ENCODE results near the gene ACBD6.
"Not testable (repeated sequence)": the region's sequence is repeated elsewhere in the genome, so short reads cannot be mapped to it uniquely, and the experiment has no call there.

Gene ACBD6

DNA sequence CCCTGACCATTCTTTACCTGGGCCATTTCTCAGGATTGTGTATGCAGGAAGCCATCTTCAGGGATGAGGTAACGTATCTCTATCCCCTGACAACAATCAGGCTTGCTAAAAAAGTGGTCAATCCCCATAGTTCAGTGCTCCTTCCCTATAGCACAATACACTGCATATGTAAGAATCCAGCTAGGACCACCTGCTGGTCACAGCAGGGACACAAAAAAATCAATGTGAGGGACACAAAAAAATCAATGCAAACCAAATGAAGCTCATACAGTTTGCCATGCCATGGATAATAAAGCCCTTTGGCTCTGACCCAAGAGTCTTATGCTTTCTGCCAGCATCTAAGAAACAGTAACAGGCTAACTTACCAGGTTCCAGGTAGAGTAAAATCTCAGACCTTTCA lies 16.3 kb downstream of the ACBD6 start:
- no peak for FAIRE-seq

DNA sequence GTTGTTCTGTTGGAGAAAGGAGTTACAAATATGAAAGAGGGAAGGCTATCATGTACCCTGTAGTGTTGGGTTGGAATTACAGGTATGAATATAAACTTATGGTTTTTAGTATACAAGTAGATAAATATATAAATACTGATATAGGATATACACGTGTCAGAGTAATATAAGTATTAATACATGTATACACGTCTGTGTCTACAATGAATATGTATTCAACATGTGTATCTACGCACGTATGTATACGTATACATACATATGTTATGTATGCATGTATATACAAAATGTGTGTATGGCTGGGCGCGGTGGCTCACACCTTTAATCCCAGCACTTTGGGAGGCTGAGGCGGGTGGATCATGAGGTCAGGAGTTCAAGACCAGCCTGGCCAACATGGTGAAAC lies 17.9 kb downstream of the ACBD6 start:
- FAIRE-seq: no peak

DNA sequence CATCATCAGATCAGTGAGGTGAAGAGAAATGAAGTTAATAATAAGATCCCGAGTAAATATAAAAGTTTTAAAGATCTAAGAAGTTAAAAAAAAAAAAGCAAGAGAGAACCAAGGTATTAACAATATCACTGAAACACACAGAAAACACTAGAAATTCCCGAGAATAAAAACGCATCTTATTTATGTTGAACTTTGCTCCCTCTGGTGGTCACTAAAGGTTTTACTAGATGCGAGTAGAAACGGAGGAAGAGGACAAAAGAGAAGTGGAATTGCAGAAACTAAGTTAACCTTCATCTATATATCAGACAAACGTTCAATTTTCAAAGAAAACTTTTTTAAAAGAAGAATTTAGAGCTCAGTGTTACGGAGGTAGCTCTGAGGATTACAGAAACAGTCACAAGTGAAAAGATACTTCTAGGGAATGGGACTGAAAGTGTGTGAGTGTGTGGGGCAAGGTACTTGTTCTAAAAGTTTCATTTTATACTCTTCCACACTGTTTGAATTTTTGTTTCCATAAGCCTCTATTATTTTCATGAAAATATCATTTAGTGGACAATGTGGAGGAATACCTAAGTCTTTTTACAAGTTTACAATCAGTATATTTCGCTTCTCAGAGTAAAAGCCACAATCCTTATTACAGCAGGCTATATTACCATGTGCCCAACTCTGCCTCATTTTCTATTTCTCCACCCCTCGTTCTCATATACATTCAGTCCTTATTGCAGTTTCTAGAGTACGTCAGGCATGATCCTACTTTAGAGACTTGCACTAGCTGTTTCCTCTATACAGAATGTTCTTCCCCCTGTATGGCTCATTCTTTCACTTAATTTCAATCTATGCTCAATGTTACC lies 19.7 kb downstream of the ACBD6 start:
- FAIRE-seq: peak; percentile 98

DNA sequence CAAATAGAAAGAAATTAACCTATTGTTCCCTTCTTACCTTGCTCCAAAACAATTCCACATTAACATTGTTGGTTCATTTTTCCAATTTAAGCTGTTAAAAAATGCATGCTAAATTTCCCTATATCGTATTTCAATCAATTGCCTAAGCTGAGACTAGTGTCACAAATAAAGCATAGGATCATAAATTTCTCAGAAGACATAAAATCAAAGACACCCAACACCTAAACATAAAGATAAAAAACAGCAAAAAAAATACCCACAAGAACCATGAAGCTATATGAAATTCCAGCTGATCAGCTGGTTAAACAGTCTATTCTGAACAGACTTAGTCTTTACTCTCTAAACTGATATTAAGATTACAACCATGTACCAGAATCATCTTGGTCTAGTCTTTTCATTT lies 32.3 kb downstream of the ACBD6 start:
- FAIRE-seq: peak; percentile 38

GRCh38 chr1:180468311-180468710 lies 34.1 kb downstream of the ACBD6 start:
- no peak for FAIRE-seq

DNA sequence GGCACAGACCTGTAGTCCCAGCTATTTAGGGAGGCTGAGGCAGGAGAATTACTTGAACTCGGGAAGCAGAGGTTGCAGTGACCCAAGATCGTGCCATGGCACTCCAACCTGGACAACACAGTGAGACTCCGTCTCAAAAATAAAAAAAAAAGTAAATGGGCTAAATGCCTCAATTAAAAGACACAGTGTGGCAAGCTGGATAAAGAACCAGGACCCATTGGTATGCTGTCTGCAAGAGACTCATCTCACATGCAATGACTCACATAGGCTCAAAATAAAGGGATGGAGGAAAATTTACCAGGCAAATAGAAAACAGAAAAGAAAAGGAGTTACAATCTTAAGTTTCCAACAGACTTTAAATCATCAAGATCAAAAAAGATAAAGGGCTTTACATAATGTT lies 40.3 kb downstream of the ACBD6 start:
- FAIRE-seq: no peak

DNA sequence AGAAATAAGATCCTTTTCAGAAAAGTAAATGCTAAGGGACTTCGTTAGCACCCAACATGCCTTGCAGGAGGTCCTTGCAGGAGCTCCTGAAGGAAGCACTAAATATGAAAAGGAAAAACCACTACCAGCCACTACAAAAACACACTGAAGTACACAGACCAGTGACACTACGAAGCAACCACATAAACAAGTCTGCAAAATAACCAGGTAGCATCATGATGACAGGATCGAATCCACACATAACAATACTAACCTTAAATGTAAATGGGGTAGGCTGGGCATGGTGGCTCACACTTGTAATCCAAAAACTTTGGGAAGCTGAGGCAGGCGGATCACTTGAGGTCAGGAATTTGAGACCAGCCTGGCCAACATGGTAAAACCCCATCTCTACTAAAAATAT lies 40.7 kb downstream of the ACBD6 start:
- not testable (repeated sequence) for FAIRE-seq

DNA sequence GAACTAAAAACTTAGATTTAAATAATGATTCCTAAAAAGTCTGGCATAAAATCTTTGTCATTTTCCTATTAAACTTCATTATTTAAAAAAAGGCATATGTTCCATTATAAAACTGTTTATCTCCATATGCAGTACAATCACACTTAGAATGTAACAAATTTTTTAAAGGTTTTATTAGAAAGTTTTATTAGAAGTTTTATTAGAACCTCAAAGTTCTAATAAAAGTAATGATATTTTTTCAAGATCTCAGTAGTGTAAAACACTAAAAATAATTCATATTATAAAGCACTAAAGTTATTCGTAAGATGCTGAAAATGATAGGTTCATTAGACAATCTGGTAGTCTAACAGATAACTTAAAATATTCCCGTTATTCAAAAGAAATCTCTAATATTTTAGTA lies 43.6 kb downstream of the ACBD6 start:
- peak; percentile 97 for FAIRE-seq

DNA sequence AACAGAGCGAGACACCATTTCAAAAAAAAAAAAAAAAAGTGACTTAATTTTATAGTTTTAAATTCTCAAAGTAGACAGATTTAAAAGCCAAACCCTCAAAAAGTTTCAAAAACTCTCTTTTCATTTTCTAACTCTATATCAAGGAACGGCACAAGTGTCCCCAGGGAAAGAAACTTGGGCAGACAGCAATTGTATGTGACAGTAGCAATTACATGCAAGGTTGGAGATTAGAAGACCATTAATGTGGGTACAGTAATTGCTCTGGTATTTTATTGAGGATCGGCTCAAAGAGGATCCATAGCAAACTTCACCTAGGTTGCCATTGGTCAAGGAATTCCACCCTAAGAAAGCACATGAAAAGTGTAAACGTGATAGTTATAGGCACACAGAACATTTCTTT lies 46.2 kb downstream of the ACBD6 start:
- no peak for FAIRE-seq

- peak; percentile 63 for FAIRE-seq
Observed at GRCh38 chr1:180451504-180451903, 50.9 kb downstream of the ACBD6 start.

- no peak for FAIRE-seq
Observed at GRCh38 chr1:180444522-180444921, 57.9 kb downstream of the ACBD6 start.

DNA sequence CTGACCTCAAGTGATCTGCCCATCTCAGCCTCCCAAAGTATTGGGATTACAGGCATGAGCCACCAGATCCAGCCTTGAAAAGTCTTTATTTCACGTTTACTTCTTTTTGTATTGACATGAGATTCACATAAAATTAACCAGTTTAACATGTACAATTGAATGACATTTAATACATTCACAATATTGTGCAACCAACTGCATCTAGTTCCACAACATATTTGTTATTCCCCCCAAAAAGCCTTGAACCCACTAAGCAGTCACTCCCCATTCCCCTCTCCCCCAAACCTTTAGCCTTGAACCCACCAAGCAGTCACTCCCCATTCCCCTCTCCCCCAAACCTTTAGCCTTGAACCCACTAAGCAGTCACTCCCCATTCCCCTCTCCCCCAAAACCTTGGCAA lies 62.0 kb downstream of the ACBD6 start:
- no peak for FAIRE-seq

DNA sequence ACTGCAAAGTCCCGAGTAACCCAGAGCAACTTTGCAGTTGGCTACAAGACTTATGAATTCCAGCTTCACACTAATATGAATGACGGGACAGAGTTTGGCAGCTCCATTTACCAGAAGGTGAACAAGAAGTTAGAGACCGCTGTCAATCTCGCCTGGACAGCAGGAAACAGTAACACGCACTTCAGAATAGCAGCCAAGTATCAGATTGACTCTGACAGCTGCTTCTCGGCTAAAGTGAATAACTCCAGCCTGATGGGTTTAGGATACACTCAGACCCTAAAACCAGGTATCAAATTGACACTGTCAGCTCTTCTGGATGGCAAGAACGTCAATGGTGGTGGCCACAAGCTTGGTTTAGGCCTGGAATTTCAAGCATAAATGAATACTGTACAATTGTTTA lies 66.8 kb downstream of the ACBD6 start:
- no peak for FAIRE-seq

DNA sequence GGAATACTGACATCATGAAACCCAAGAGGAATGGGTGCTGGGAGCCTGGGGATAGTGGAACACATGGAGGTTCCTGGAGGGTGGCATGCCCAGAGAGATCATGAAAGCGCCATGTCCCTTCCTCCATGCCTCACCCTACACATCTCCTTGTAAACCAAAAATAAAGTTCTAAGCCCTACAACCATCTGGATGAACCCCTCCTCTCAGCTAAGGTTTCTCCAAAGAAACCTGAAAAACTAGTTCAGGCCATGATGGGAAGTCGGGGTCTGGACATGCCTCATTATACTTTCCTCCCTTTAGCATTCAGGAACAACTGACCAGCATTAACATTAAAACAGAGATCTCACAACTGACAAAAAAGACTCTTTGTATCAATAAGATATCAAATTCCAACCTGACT lies 68.5 kb downstream of the ACBD6 start:
- no peak for FAIRE-seq

DNA sequence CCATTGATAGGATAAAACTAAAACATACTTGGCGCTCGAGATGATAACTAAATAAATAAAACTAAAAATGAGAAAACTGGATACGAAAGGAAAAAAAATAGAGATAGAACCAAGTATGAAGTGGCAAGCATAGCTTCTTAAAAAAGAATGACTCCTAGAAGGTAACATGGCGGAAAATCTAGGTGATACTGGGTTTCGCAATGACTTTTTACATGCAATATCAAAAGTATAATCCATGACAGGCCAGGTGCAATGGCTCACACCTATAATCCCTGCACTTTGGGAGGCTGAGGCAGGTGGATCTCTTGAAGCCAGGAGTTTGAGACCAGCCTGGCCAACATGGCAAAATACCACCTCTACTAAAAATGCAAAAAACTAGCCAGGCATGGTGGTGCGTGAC lies 70.7 kb downstream of the ACBD6 start:
- FAIRE-seq: no peak

DNA sequence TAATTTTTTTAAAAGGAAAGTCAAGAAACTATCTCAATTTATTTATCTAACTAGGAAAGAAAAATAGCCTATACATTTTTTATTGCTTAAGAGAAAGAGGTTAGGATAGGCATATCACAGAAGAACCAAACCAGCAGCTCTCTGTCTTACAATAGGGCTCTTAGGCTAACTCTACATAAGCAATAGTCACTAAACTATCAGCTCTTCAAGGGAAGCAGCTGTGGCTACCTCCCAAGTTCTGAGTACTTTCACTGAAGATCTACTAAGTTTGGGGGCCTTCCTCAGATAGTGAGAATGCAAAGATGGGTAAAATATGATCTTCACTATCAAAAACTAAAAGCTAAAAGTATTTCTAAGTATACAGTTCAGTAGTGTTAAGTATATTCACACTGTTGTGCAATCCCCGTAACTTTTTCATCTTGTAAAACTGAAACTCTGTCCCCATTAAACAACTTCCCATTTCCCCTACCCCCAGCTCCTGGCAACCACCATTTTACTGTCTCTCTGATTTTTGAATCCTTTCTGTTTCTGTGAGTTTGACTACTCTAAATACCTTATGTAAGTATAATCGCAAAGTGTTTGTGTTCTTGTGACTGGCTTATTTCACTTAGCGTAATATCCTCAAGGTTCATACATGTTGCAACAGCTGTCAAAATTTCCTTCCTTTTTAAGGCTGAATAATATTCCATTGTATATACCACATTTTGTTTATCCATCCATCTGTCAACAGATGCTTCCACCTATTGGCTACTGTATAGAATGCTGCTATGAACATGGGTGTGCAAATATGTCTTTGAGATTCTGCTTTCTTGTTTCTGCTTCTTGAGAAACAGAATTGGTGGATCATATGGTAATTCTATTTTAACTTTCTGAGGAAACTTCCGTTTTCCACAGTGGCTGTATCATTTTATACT lies 73.3 kb downstream of the ACBD6 start:
- peak; percentile 20 for FAIRE-seq

DNA sequence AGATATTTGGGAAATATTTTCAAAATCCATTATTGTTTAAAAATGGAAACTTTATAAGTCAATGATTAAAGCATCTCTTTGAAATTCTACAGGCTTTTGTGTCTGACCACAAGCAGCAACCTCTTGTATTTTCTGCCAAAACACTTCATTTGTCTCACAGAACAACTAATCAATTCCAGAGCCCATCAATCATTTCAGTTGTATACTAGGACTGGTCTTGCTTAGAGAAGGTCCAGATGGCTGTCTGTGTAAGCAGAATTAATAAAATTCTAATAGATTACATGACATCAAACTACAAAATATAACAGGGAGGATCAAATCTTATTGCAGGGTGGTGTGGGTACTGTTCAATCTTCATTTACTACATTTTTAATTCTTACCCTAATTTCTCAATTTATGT lies 76.4 kb downstream of the ACBD6 start:
- FAIRE-seq: no peak

DNA sequence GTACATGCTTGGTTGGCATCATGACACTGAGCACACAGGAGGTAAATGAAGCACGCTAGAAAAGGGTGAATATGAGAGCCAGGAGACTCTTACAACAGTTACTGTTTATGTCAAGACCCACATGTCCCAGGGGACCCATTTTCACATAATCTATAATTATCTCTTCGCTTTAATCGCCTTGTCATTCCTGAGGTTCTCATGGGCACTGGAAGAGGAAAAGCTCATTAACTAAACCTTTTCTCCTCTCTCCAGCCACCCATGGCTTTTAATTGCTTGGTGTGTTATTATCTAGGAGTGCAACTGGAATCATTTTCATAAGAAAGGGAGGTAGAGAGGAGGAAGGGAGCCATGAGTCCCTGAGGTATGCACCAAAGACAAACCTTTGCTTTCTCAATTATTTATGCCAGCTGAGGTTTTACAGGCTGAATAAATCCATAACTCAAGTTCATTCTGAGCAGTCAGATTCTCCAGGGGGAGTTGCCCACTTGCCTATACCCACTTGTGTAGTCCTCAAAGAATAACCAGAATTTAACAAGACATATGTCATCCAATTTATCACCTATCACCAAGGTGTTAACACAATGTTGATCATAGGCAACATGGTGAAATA lies 77.4 kb downstream of the ACBD6 start:
- no peak for FAIRE-seq

- no peak for FAIRE-seq
Observed at GRCh38 chr1:180421614-180422013, 80.8 kb downstream of the ACBD6 start.

GRCh38 chr1:180421145-180421544 lies 81.2 kb downstream of the ACBD6 start:
- FAIRE-seq: not testable (repeated sequence)

DNA sequence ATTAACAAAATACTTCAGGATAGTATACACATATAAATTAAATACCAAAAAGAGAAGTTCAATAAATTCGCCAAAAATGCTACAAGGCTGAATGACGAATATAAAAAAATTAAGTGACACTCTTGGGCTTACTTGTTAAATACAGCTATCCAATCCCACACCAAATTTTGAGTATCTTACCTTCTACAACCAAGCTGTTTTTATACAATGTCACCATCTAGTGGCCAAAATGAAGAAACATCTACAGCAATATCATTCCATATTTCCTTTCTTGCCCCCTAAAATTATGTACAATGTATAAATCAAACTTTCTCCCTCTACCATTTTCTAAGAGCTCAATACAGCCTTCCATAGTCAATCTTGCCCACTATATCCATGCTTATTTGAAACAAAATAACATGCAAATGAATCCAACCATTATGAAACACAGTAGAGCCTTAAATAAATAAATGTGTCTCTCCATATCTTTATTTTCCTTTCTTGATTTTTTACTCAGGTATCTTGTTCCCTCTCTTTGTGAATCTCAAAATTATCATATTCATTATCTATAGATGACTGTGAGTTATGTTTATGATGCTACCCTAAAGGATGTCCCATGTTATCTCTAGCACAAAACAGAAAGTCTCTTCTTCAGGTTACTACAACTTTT lies 86.3 kb downstream of the ACBD6 start:
- peak; percentile 96 for FAIRE-seq

- FAIRE-seq: no peak
Observed at GRCh38 chr1:180415236-180415848, 87.0 kb downstream of the ACBD6 start.

DNA sequence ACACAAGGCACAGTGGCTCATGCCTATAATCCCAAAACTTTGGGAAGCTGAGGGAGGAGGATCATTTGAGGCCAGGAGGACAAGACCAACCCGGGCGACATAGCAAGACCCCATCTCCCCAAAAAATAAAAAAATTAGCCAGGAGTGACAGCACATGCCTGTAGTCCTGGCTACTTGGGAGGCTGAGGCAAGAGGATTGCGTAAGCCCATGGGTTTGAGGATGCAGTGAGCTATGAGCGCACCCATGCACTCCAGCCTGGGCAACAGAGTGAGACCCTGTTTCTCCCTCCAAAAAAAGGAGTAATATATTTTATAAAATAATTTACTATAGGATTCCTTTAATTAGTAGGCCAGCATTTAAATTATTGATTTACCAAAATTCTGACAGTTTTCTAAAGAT lies 89.8 kb downstream of the ACBD6 start:
- FAIRE-seq: no peak

Measured in TTC549 (cell line).